ENCODE measurements around the gene KIAA0232. TPM values are rescaled to one million over a fixed set of nuclear protein-coding genes. Genes with fewer than 3 reads are reported as not detected.
A peak's percentile ranks its signal among the peaks of the same experiment; 100 is the strongest.

Gene KIAA0232
- total and polyA plus RNA-seq, 2 of the 8 experiments (the other 6 are each of a cell fraction or from before 2014, with no cell fraction given), result 5.6 to 23.3 TPM

DNA sequence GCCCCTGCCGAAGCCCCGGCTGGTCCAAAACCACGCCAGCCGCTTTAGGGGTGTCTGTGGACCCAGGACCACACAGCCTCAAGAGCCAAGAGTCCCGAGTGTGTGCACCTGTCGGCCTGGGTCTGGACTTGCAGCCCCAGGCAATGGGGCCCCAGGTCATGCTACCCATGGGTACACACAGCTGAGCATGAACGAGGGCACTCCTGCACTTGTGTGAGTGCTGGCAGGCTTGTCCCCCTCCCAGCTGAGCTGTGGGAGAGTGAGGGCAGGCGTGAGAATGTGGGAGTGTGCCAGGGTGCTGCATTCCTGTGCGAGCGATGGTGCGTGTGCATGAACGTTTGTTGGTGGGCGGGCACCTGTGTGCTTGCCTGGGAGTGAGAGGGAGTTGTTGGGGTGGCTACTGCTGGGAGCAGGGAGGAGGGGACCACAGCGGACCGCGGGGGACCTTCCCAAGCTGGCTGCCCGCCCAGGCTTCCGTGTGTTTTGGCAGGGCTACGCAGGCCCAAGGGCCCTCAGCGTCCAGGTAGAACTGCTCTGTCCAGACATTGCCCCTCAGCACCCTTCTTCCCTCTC is 35.7 kb upstream of the KIAA0232 start:
- H3K4me2 ChIP-seq (ENCODE audit: insufficient read depth in 1 of 2, low read depth in 2 of 2, low read length in 2 of 2), result no peak overlapping the region
- FAIRE-seq, result no peak
- H3K27me3 ChIP-seq (replicated peaks in 1 of 4; ENCODE audit: control insufficient read depth in 3 of 4, extremely low read depth in 1 of 4, insufficient read depth in 3 of 4, low read length in 3 of 4), result no peaks in the 10 kb centered on the region
- H3K18ac ChIP-seq (ENCODE audit: extremely low read depth, low read length), result no peak overlapping the region
- no peaks in the 10 kb centered on the region for H3K9me3 ChIP-seq (ENCODE audit: insufficient read depth in 2 of 2, low read depth in 1 of 2, low read length in 1 of 2)
- no peak overlapping the region for H3K56ac ChIP-seq (replicated peaks; ENCODE audit: insufficient read length, low read depth, low read length)
- no peaks in the 10 kb centered on the region for H4K20me1 ChIP-seq (replicated peaks in 1 of 2; ENCODE audit: control insufficient read depth in 1 of 2, insufficient read depth in 2 of 2, low read length in 2 of 2)
- H2BK20ac ChIP-seq (ENCODE audit: low read length), result no peak overlapping the region
- H3K23ac ChIP-seq (ENCODE audit: insufficient read length), result no peak overlapping the region
- no peaks in the 10 kb centered on the region for H3K36me3 ChIP-seq (ENCODE audit: control insufficient read depth in 2 of 4, insufficient read depth in 4 of 4, low read length in 3 of 4)
- H2BK12ac ChIP-seq (ENCODE audit: low read depth, low read length), result no peak overlapping the region
- H3K27ac ChIP-seq (ENCODE audit: low read depth, low read length), result no peak overlapping the region
- no peaks in the 10 kb centered on the region for H3K79me2 ChIP-seq (ENCODE audit: control insufficient read depth in 1 of 2, insufficient read depth in 2 of 2, low read length in 2 of 2)
- H3K4me1 ChIP-seq (replicated peaks in 1 of 4; ENCODE audit: control insufficient read depth in 3 of 4, insufficient read depth in 4 of 4, low read length in 3 of 4), result no peaks in the 10 kb centered on the region
- H3K14ac ChIP-seq (ENCODE audit: insufficient read length), result no peak overlapping the region
- no peak overlapping the region; the same call in 1 of the 2 replicates for H4K8ac ChIP-seq (ENCODE audit: extremely low read depth, insufficient read depth, low read length)
- no peak overlapping the region for H4K5ac ChIP-seq (ENCODE audit: insufficient read length, low read depth, low read length)
- no peak overlapping the region for H4K91ac ChIP-seq (replicated peaks; ENCODE audit: insufficient read length, low read length)
- H2BK15ac ChIP-seq (ENCODE audit: low read length), result no peak overlapping the region
- H2BK120ac ChIP-seq (replicated peaks; ENCODE audit: low read depth, low read length), result no peak overlapping the region
- H3K79me1 ChIP-seq (ENCODE audit: low read depth, low read length), result no peaks in the 10 kb centered on the region
- H3K23me2 ChIP-seq (ENCODE audit: low read depth, low read length), result no peaks in the 10 kb centered on the region
- no peak overlapping the region for H2BK5ac ChIP-seq (ENCODE audit: low read depth, low read length)
- H3K4me3 ChIP-seq (ENCODE audit: extremely low read depth in 1 of 4, insufficient read depth in 2 of 4, low read depth in 3 of 4, low read length in 4 of 4), result no peak overlapping the region
- no peak for DNase-seq (ENCODE audit: low read depth in 1 of 2, low spot score in 2 of 2)
- 82% methylated on average over 19 of the region's 20 CpGs; no CpG with 5 or more reads in 1 of the 2 experiments for WGBS, 2 experiments (ENCODE audit: extremely low coverage in 1 of 2, insufficient coverage in 1 of 2, insufficient read length in 1 of 2, insufficient replicate concordance in 2 of 2, low coverage in 1 of 2, low lambda C conversion rate in 2 of 2, missing lambda C conversion rate in 1 of 2)
- POLR2A ChIA-PET (ENCODE audit: partially characterized antibody), result interaction anchor here (1.4 kb wide), 1 partner anchor 33 kb away, joined by 3 read pairs; no protein-coding TSS in a partner anchor
- CTCF ChIA-PET (ENCODE audit: partially characterized antibody), result interaction anchor here (1.2 kb wide), 1 partner anchor 22 kb away, joined by 3 read pairs; no protein-coding TSS in a partner anchor
- H2AFZ ChIP-seq (ENCODE audit: low read length), result no peak overlapping the region
- no peak overlapping the region for H2AK5ac ChIP-seq (ENCODE audit: low read depth, low read length)
- no peak overlapping the region for H3K4ac ChIP-seq (replicated peaks; ENCODE audit: insufficient read length, low read depth, low read length)
- peak overlapping the region in 1 of 4 experiments; percentile 5; a peak in 1 of 7 replicates for H3K9ac ChIP-seq (replicated peaks in 1 of 4; ENCODE audit: extremely low read depth in 1 of 4, low read depth in 3 of 4, low read length in 3 of 4)
- no peak for TF ChIP-seq RNF2 (IDR thresholded peaks at IDR 0.05; ENCODE audit: borderline replicate concordance, low read depth, low read length, missing control alignments, poor library complexity, severe bottlenecking)
- no peak for TF ChIP-seq TAF7 (optimal IDR thresholded peaks at IDR 0.05; ENCODE audit: borderline replicate concordance, low read depth, low read length)
- TF ChIP-seq SIX5 (IDR thresholded peaks at IDR 0.05; ENCODE audit: low read depth, low read length), result no peak
- no peak for TF ChIP-seq SIN3A (conservative IDR thresholded peaks at IDR 0.05 in 1 of 2, IDR thresholded peaks at IDR 0.05 in 1 of 2; ENCODE audit: low read depth in 1 of 2, low read length in 2 of 2)
- TF ChIP-seq CBX5 (IDR thresholded peaks at IDR 0.05; ENCODE audit: low read depth, low read length), result no peak
- no peak for TF ChIP-seq ASH2L (IDR thresholded peaks at IDR 0.05; ENCODE audit: low read length)
- TF ChIP-seq SP1 (IDR thresholded peaks at IDR 0.05; ENCODE audit: low read depth, low read length), result no peak
- TF ChIP-seq FOSL1 (IDR thresholded peaks at IDR 0.05; ENCODE audit: insufficient read depth, low read depth, low read length), result no peak
- no peak for TF ChIP-seq TAF1 (IDR thresholded peaks at IDR 0.05; ENCODE audit: low read depth, low read length)
- TF ChIP-seq SP4 (IDR thresholded peaks at IDR 0.05; ENCODE audit: low read length), result no peak
- no peak for TF ChIP-seq RXRA (IDR thresholded peaks at IDR 0.05; ENCODE audit: insufficient read depth, low read depth, low read length)
- no peak for TF ChIP-seq HDAC2 (IDR thresholded peaks at IDR 0.05; ENCODE audit: borderline replicate concordance in 1 of 2, low read depth in 2 of 2, low read length in 2 of 2)
- TF ChIP-seq CREB1 (IDR thresholded peaks at IDR 0.05), result no peak
- no peak for TF ChIP-seq SRF (IDR thresholded peaks at IDR 0.05; ENCODE audit: low read depth, low read length)

All from H1 (cell line).